ENCODE results near the gene SERF2.

DNA sequence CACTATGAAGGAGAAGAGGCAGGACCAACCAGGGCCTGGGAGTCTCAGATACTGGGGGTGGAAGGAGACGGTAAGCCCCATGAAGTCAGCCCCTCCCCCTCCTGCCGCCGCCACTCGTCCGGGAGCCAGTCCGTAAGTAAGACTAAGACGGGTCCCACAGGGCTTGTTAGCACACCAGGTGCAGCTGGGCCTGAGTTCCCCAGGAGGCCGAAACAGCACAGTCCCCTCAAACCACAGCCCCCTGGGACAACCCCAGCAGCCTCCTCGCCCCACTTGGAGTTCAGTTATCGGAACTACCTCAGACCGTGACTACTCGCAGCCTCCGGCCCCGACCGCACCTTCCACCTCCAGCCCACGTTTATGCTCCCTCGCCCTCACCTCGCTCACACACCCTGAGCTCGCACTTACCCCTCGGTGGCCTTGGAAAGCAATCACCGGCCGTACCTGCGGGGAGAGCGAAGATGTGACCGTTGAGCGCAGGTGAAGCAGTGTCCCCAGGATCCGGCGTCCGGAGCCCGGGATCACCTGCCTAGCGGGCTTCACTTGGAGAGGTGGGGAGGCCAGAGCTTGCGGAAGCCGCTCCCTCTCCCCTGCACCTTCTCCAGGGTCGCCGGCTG lies 15.9 kb upstream of the SERF2 start:
- no peak for TF ChIP-seq POLR2A (IDR thresholded peaks at IDR 0.05)
- TF ChIP-seq EP300 (IDR thresholded peaks at IDR 0.05) = no peak
- TF ChIP-seq, protein P1, sequence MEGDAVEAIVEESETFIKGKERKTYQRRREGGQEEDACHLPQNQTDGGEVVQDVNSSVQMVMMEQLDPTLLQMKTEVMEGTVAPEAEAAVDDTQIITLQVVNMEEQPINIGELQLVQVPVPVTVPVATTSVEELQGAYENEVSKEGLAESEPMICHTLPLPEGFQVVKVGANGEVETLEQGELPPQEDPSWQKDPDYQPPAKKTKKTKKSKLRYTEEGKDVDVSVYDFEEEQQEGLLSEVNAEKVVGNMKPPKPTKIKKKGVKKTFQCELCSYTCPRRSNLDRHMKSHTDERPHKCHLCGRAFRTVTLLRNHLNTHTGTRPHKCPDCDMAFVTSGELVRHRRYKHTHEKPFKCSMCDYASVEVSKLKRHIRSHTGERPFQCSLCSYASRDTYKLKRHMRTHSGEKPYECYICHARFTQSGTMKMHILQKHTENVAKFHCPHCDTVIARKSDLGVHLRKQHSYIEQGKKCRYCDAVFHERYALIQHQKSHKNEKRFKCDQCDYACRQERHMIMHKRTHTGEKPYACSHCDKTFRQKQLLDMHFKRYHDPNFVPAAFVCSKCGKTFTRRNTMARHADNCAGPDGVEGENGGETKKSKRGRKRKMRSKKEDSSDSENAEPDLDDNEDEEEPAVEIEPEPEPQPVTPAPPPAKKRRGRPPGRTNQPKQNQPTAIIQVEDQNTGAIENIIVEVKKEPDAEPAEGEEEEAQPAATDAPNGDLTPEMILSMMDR (IDR thresholded peaks at IDR 0.05) = no peak
- no peak for TF ChIP-seq POLR2AphosphoS5 (IDR thresholded peaks at IDR 0.05)
